ENCODE measurements around the gene USP13. TPM values are rescaled to one million over a fixed set of nuclear protein-coding genes. Genes with fewer than 3 reads are reported as not detected.

USP13 gene
- total and polyA plus RNA-seq, 2 of the 4 experiments (the other 2 are of a cell fraction), result 9.2 to 18.1 TPM

- Histone ChIP-seq H4K5ac (ENCODE audit: low read depth, low read length) (no peak overlapping the region), H2BK120ac (ENCODE audit: low read depth, low read length) (no peak overlapping the region), H3K4me1 (ENCODE audit: control insufficient read depth, insufficient read depth, low read length) (peaks cover 4% of the 10 kb centered on the region), H2AK5ac (ENCODE audit: low read depth, low read length) (no peak overlapping the region), H3K9me3 (ENCODE audit: control insufficient read depth, insufficient read depth, low read length) (no peaks in the 10 kb centered on the region), H3K27ac (ENCODE audit: insufficient read depth, low read length) (no peak overlapping the region), H2AK9ac (replicated peaks; ENCODE audit: low read depth, low read length, poor library complexity) (no peak overlapping the region), H3K27me3 (ENCODE audit: control insufficient read depth, insufficient read depth, low read length) (no peaks in the 10 kb centered on the region), H2AFZ (replicated peaks; ENCODE audit: low read length, poor library complexity) (no peak overlapping the region), H2BK20ac (ENCODE audit: low read depth, low read length) (no peak overlapping the region), H3K4me3 (ENCODE audit: insufficient read depth, low read depth, low read length) (no peak overlapping the region), H2BK15ac (ENCODE audit: low read depth, low read length) (no peak overlapping the region), H3K9me1 (ENCODE audit: insufficient read depth, low read length) (no peaks in the 10 kb centered on the region), H3K23ac (ENCODE audit: low read depth, low read length) (no peak overlapping the region), H3K9ac (ENCODE audit: low read depth, low read length) (no peak overlapping the region), H4K8ac (ENCODE audit: low read depth in 2 of 2, low read length in 2 of 2) (no peak overlapping the region), H3K18ac (ENCODE audit: low read depth, low read length) (no peak overlapping the region), H4K91ac (ENCODE audit: insufficient read depth, low read depth, low read length) (no peak overlapping the region), H3K4ac (ENCODE audit: low read depth, low read length) (no peak overlapping the region), H3K14ac (replicated peaks; ENCODE audit: low read depth, low read length) (no peak overlapping the region), H3K56ac (ENCODE audit: extremely low read depth, insufficient read depth, low read length) (no peak overlapping the region), H3K79me1 (ENCODE audit: low read depth in 1 of 2, low read length in 2 of 2) (peaks cover 3 to 13% of the 10 kb centered on the region in 2 experiments; a peak in 3 of 4 replicates), H2BK5ac (ENCODE audit: low read depth, low read length, poor library complexity, severe bottlenecking) (no peak overlapping the region), H3K4me2 (ENCODE audit: low read depth, low read length) (no peak overlapping the region), H4K20me1 (ENCODE audit: insufficient read depth, low read length) (no peaks in the 10 kb centered on the region; the same call in 1 of the 2 replicates), H3K36me3 (ENCODE audit: control insufficient read depth, insufficient read depth, low read length) (peaks cover 4% of the 10 kb centered on the region; the same call in 1 of the 2 replicates)
- intact Hi-C loops (cut with micrococcal nuclease), result no loop called here
- TF ChIP-seq CTCF (conservative IDR thresholded peaks at IDR 0.05; ENCODE audit: low read depth, low read length) (no peak), MXI1 (IDR thresholded peaks at IDR 0.05; ENCODE audit: borderline replicate concordance, low read depth, low read length) (no peak), ELK1 (IDR thresholded peaks at IDR 0.05; ENCODE audit: borderline replicate concordance, low read depth, low read length) (no peak), USF2 (IDR thresholded peaks at IDR 0.05; ENCODE audit: low read depth, low read length) (no peak), MAZ (IDR thresholded peaks at IDR 0.05; ENCODE audit: borderline replicate concordance, low read depth, low read length) (no peak), SMC3 (IDR thresholded peaks at IDR 0.05; ENCODE audit: low read depth, low read length) (no peak), CHD1 (IDR thresholded peaks at IDR 0.05; ENCODE audit: low read depth, low read length) (no peak), MAFK (IDR thresholded peaks at IDR 0.05; ENCODE audit: low read depth, low read length) (no peak), BHLHE40 (IDR thresholded peaks at IDR 0.05; ENCODE audit: low read depth, low read length) (no peak)
- POLR2A ChIA-PET (ENCODE audit: unreplicated experiment), result no interaction called here
- BruUV-seq (replicated peaks), result no TSS peak
- WGBS, 2 experiments (ENCODE audit: extremely low coverage in 2 of 2, insufficient read length in 1 of 2), result 100% methylated on average over 1 of the region's 4 CpGs; no CpG with 5 or more reads in 1 of the 2 experiments
- CTCF ChIA-PET, result interaction anchor here (0.5 to 3.0 kb wide), 3 partner anchors 9 to 37 kb away, joined by 3 to 8 read pairs (median 4); partner anchors contain the start of gene USP13
- dilution Hi-C loops (cut with HindIII; ENCODE audit: low sequenced_read_pairs, unreplicated experiment), result no loop called here
- ATAC-seq (ENCODE audit: low read depth) (no peak), DNase-seq (peak; percentile 10)
- in situ Hi-C loops (cut with MboI; ENCODE audit: low sequenced_read_pairs), result no loop called here
These were observed 37.2 kb upstream of the USP13 start for GRCh38 chr3:179615458-179616173.
